HEK293 (cell line): Measurements from ENCODE around the gene PRR22.

Source experiments
- CTCF ChIA-PET: fragments of 350-600 bp; formaldehyde crosslinking; extraction: SDS; loops from one replicate; lab custom pipeline; 2021; ENCODE audit warnings: antibody characterized with exemption; lab: Yijun Ruan, JAX
- POLR2A ChIA-PET: fragments of 300-600 bp; formaldehyde crosslinking; extraction: SDS; loops from one replicate; lab custom pipeline; 2020; ENCODE audit warnings: antibody characterized with exemption, inconsistent platforms; lab: Yijun Ruan, JAX
- H3K27ac ChIP-seq: fragments of 200-500 bp; sonication (Bioruptor generic); 2 replicates; pipeline ENCODE4 v1.5.1; 2014; ENCODE audit warnings: low read depth, low read length, control low read depth, inconsistent platforms; ENCODE audit errors: extremely low read depth
- H3K36me3 ChIP-seq, 2 experiments: fragments of 200-500 bp in 1 of 2; sonication (Bioruptor generic) in 1 of 2; 1 replicate in 1 of 2; 2 replicates in 1 of 2; pipeline ENCODE4 v1.5.1; 2014 to 2017; ENCODE audit warnings: inconsistent platforms in 2 of 2, low read length in 2 of 2; ENCODE audit not compliant: control insufficient read depth in 2 of 2, insufficient read depth in 1 of 2
- H3K4me1 ChIP-seq: fragments of 200-500 bp; sonication (Bioruptor generic); 2 replicates; pipeline ENCODE4 v1.5.1; 2014; ENCODE audit warnings: mild to moderate bottlenecking, low read length, inconsistent platforms; ENCODE audit not compliant: control insufficient read depth, insufficient read depth
- H3K4me3 ChIP-seq: 2 replicates; pipeline ENCODE4 v1.5.1; 2011; ENCODE audit warnings: low read depth, mild to moderate bottlenecking, control low read depth, low read length, moderate library complexity
- H3K9me3 ChIP-seq: fragments of 200-500 bp; sonication (Bioruptor generic); 2 replicates; pipeline ENCODE4 v1.5.1; 2014; ENCODE audit warnings: low read depth, low read length, inconsistent platforms; ENCODE audit not compliant: control insufficient read depth, insufficient read depth
- MZF1 ChIP-seq: fragments of 450-650 bp; formaldehyde crosslinking; IDR thresholded peaks from 2 replicates; pipeline ENCODE4 v1.5.1; 2017; ENCODE audit warnings: missing biosample characterization, missing genetic modification characterization, borderline replicate concordance
- PATZ1 ChIP-seq: fragments of 450-650 bp; formaldehyde crosslinking; IDR thresholded peaks from 2 replicates; pipeline ENCODE4 v1.5.1; 2016; ENCODE audit warnings: missing biosample characterization, missing genetic modification characterization
- PRDM1 ChIP-seq: fragments of 450-650 bp; formaldehyde crosslinking; IDR thresholded peaks from 2 replicates; pipeline ENCODE4; 2016; ENCODE audit warnings: missing biosample characterization, missing genetic modification characterization
- SCRT2 ChIP-seq: fragments of 450-650 bp; formaldehyde crosslinking; IDR thresholded peaks from 2 replicates; pipeline ENCODE4 v1.5.1; 2016; ENCODE audit warnings: missing biosample characterization, missing genetic modification characterization
- ZBTB44 ChIP-seq: fragments of 450-650 bp; IDR thresholded peaks from 2 replicates; pipeline ENCODE4 v1.5.1; 2018; ENCODE audit warnings: missing biosample characterization, mild to moderate bottlenecking, missing genetic modification characterization
- ZIC2 ChIP-seq: fragments of 450-650 bp; formaldehyde crosslinking; IDR thresholded peaks from 2 replicates; pipeline ENCODE4 v1.5.1; 2016; ENCODE audit warnings: missing biosample characterization, missing genetic modification characterization
- ZNF138 ChIP-seq: fragments of 450-650 bp; formaldehyde crosslinking; IDR thresholded peaks from 2 replicates; pipeline ENCODE4 v1.5.1; 2016; ENCODE audit warnings: missing biosample characterization, missing genetic modification characterization, borderline replicate concordance
- ZNF23 ChIP-seq: fragments of 450-650 bp; formaldehyde crosslinking; IDR thresholded peaks from 2 replicates; pipeline ENCODE4 v1.5.1; 2016; ENCODE audit warnings: missing biosample characterization, missing genetic modification characterization, borderline replicate concordance
- ZNF248 ChIP-seq: fragments of 450-650 bp; formaldehyde crosslinking; IDR thresholded peaks from 2 replicates; pipeline ENCODE4 v1.5.1; 2017; ENCODE audit warnings: missing biosample characterization, missing genetic modification characterization
- ZNF366 ChIP-seq: fragments of 450-650 bp; formaldehyde crosslinking; conservative IDR thresholded peaks from 2 replicates; pipeline ENCODE4 v1.5.1; 2016; ENCODE audit warnings: missing biosample characterization, missing genetic modification characterization
- ZNF394 ChIP-seq: fragments of 450-650 bp; formaldehyde crosslinking; IDR thresholded peaks from 2 replicates; pipeline ENCODE4 v1.5.1; 2016; ENCODE audit warnings: missing biosample characterization, missing genetic modification characterization, mild to moderate bottlenecking, moderate library complexity, borderline replicate concordance
- ZNF473 ChIP-seq: fragments of 450-650 bp; formaldehyde crosslinking; IDR thresholded peaks from 2 replicates; pipeline ENCODE4 v1.5.1; 2017; ENCODE audit warnings: missing biosample characterization, missing genetic modification characterization
- ZNF518A ChIP-seq: fragments of 450-650 bp; formaldehyde crosslinking; conservative IDR thresholded peaks from 2 replicates; pipeline ENCODE4 v1.5.1; 2016; ENCODE audit warnings: low read depth, missing biosample characterization, missing genetic modification characterization
- ZNF549 ChIP-seq: fragments of 450-650 bp; IDR thresholded peaks from 2 replicates; pipeline ENCODE4 v1.5.1; 2018; ENCODE audit warnings: missing biosample characterization, missing genetic modification characterization, mild to moderate bottlenecking, inconsistent platforms, moderate library complexity
- ZNF621 ChIP-seq: fragments of 450-650 bp; formaldehyde crosslinking; IDR thresholded peaks from 2 replicates; pipeline ENCODE4 v1.5.1; 2017; ENCODE audit warnings: missing biosample characterization, missing genetic modification characterization
- ZNF629 ChIP-seq: fragments of 450-650 bp; formaldehyde crosslinking; IDR thresholded peaks from 2 replicates; pipeline ENCODE4 v1.5.1; 2017; ENCODE audit warnings: missing biosample characterization, missing genetic modification characterization
- ZNF777 ChIP-seq: fragments of 450-650 bp; formaldehyde crosslinking; IDR thresholded peaks from 2 replicates; pipeline ENCODE4 v1.5.1; 2017; ENCODE audit warnings: missing biosample characterization, missing genetic modification characterization, borderline replicate concordance
- ZSCAN16 ChIP-seq: fragments of 450-650 bp; formaldehyde crosslinking; IDR thresholded peaks from 2 replicates; pipeline ENCODE4 v1.5.1; 2016; ENCODE audit warnings: missing biosample characterization, missing genetic modification characterization
- ZSCAN5A ChIP-seq: fragments of 450-650 bp; formaldehyde crosslinking; IDR thresholded peaks from 2 replicates; pipeline ENCODE4 v1.5.1; 2016; ENCODE audit warnings: missing biosample characterization, missing genetic modification characterization

Gene PRR22

GRCh38 chr19:5798244-5798643 is 13.7 kb upstream of the PRR22 start:
- TF ChIP-seq ZNF23 (tag by site-specific recombination), result no peak
- peak; percentile 93 for TF ChIP-seq ZNF366
- TF ChIP-seq SCRT2 (tag by site-specific recombination), result 0 out of 2 replicates have a peak, but pooled peaks have one; percentile 16
- no peak for TF ChIP-seq ZNF248
- CTCF ChIA-PET, result interaction anchor here (0.6 to 0.7 kb wide), 3 partner anchors 107 to 245 kb away, joined by 4 to 5 read pairs (median 4); no protein-coding TSS in a partner anchor
- H3K4me1 ChIP-seq, result no peaks in the 10 kb centered on the region
- no peaks in the 10 kb centered on the region for H3K9me3 ChIP-seq
- no peaks in the 10 kb centered on the region for H3K36me3 ChIP-seq
- H3K4me3 ChIP-seq, result no peak overlapping the region
- POLR2A ChIA-PET, result interaction anchor here (1.0 kb wide), 1 partner anchor 108 kb away, joined by 7 read pairs; the partner anchor contains the start of gene RPL36
- no peak overlapping the region for H3K27ac ChIP-seq

GRCh38 chr19:5795382-5795919 is 10.9 kb upstream of the PRR22 start:
- POLR2A ChIA-PET, result interaction anchor here (0.6 kb wide), 1 partner anchor 133 kb away, joined by 3 read pairs; no protein-coding TSS in a partner anchor
- H3K4me3 ChIP-seq, result no peak overlapping the region
- no peak overlapping the region for H3K27ac ChIP-seq
- H3K9me3 ChIP-seq, result no peaks in the 10 kb centered on the region
- H3K36me3 ChIP-seq, result no peaks in the 10 kb centered on the region
- no peaks in the 10 kb centered on the region for H3K4me1 ChIP-seq
- TF ChIP-seq ZNF138 (tag by site-specific recombination), result no peak
- no peak for TF ChIP-seq ZBTB44 (tag by site-specific recombination)
- TF ChIP-seq ZNF394 (tag by site-specific recombination), result no peak
- TF ChIP-seq ZIC2 (tag by site-specific recombination), result no peak
- TF ChIP-seq ZSCAN16, result no peak
- no peak for TF ChIP-seq ZNF621 (tag by site-specific recombination)
- TF ChIP-seq ZSCAN5A (tag by site-specific recombination), result no peak
- no peak for TF ChIP-seq ZNF473
- no peak for TF ChIP-seq ZNF629
- no peak for TF ChIP-seq MZF1
- TF ChIP-seq ZNF23 (tag by site-specific recombination), result no peak
- TF ChIP-seq PATZ1 (tag by site-specific recombination), result no peak
- no peak for TF ChIP-seq PRDM1 (tag by site-specific recombination)
- no peak for TF ChIP-seq ZNF777 (tag by site-specific recombination)
- no peak for TF ChIP-seq ZNF549 (tag by site-specific recombination)
- no peak for TF ChIP-seq ZNF518A
- CTCF ChIA-PET, result interaction anchor here (1.0 to 3.9 kb wide), 4 partner anchors 8 to 97 kb away, joined by 3 to 41 read pairs (median 14); partner anchors contain the start of gene NRTN
